NCI-H2196 (cell line): ENCODE measurements around the gene TPST2.

ENCODE experiments used
- DNase-seq: peaks from one replicate; lab custom pipeline; 2025; ENCODE audit not compliant: unreplicated experiment; lab: John Stamatoyannopoulos, UW

TPST2 gene

DNA sequence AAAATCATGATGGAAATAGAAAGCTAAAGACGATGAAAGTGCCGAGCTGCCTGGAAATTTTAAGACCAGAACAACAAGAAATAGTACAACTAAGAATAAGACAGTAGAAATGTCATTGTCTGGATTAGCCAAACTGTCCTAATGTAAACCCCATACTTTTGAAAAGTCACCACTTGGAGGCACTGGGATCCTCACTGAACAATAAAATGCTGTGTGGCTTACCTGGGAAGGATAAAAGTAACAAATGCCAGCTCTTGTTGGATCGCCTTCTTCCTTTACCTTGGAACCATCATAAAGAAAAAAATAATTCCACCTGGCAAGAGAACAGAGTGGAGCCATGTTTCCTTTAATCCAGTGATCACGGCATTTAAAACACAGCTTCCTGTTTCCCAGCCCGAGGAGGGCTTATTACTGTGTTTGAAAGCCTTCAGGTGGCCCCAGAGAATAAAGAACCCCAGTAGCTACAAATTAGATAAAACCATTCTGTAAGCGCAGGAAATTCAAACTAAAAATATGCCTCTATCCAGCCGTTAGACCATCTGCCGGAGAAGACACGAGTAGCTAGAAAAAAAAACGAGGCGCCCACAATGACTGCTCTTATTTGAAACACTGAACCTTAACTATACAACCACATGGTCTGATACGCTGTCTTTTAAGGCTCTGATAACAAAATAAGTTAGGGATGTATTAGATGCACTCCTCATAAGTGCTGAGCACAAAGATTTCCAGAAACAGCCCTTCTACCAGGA, 110.7 kb downstream of the TPST2 start:
- no peak for DNase-seq

DNA sequence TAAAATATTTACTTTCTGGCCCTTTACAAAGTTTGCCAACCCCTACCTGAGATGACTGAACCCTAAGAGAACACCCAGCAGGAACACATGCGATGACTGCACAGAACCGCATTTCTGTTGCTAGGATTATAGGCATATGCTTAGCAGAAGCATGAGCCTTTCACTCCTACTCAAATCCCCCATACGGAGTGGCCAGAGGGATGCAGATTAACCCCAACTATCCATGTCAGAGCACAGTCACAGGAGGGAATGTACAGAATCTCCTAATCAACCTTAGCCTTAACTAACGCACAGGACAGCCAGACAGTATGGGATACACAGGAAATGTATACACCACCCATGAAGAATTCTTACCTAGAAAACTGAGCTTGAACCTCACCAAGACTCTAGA, 112.6 kb downstream of the TPST2 start:
- DNase-seq, result no peak

DNA sequence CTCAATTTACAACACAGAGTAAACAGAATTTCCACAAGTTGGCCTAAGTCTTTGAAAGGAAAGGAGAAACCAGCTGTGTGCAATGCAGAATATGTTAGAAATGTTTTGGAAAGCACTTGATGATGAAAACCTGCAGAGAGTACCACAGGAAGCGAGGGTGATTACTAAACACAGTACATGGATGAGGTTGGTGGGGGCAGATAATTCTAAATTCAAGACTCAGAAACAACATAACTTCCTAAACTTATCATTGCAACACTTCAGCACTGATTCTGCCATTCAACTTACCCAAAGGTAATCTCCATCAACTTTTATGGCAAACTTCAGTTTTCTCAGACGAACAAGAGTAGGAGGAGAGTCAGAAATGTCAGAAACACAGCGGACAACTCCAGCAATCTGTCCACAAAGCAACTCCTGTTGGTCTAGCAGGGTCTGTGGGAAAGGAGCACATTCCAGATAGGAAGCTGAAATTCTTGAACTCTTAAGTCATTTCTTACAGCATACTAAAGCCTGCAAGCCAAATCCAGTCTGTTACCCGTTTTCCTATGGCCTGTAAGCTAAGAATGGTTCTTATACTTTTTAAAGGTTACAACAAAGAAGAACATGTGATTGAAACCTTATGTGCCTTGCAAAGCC, 113.1 kb downstream of the TPST2 start:
- no peak for DNase-seq

DNA sequence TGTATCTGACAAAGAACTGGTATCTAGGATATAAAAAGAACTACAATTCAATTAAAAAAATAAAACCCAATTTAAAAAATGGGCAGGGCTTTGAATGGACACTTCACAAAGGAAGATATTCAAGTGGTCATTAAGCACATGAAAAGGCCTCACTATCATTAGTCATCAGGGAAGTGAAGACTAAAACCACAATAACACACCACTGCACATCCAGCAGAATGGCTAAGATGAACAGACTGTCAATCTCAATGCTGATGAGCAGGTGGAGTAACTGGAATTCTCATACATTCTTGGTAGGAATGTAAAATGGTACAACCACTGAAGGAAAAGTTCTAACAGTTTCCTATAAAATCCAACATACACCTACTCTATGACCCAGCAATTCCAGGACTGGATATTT, 115.2 kb downstream of the TPST2 start:
- no peak for DNase-seq
